WTC11 (cell line): Measurements from ENCODE around the gene GLRX. TPM values are rescaled to one million over a fixed set of nuclear protein-coding genes. Genes with fewer than 3 reads are reported as not detected.

ENCODE experiments used
- ATAC-seq: fragments of 200-7000 bp; cut with Tn5 transposase; 2 replicates; pipeline ENCODE4 v1.10.0; 2021; ENCODE audit warnings: mild to moderate bottlenecking, moderate library complexity
- CTCF ChIA-PET: fragments of 300-600 bp; sonication (Branson Sonifier 250); formaldehyde crosslinking; loops from one replicate; lab custom pipeline; 2021; ENCODE audit warnings: antibody characterized with exemption; lab: Charles Lee
- POLR2A ChIA-PET: fragments of 350-600 bp; sonication (Branson Sonifier 250); formaldehyde crosslinking; loops from one replicate; lab custom pipeline; 2021; ENCODE audit warnings: antibody characterized with exemption; lab: Charles Lee
- DNase-seq: peaks from one replicate; pipeline ENCODE4 v3.0.0; 2021; ENCODE audit warnings: low spot score
- H3K27ac Mint-ChIP-seq: 2 replicates; pipeline ENCODE4 v1.8.0; 2021; ENCODE audit warnings: mixed read lengths
- H3K27me3 Mint-ChIP-seq: 2 replicates; pipeline ENCODE4 v1.8.0; 2021; ENCODE audit warnings: low read depth, mild to moderate bottlenecking, moderate library complexity, mixed read lengths
- H3K36me3 Mint-ChIP-seq: 2 replicates; pipeline ENCODE4 v1.8.0; 2021; ENCODE audit warnings: mixed read lengths
- H3K4me1 Mint-ChIP-seq: 2 replicates; pipeline ENCODE4 v1.8.0; 2022; ENCODE audit warnings: mixed read lengths
- H3K4me3 Mint-ChIP-seq: 2 replicates; pipeline ENCODE4 v1.8.0; 2021; ENCODE audit warnings: mild to moderate bottlenecking, moderate library complexity, mixed read lengths
- H3K9me3 Mint-ChIP-seq: 2 replicates; pipeline ENCODE4 v1.8.0; 2021; ENCODE audit warnings: mixed read lengths
- ATF1 ChIP-seq: sonication (generic); formaldehyde crosslinking; IDR thresholded peaks from 2 replicates; pipeline ENCODE4 v1.8.1; 2023; ENCODE audit warnings: mild to moderate bottlenecking, moderate library complexity, missing genetic modification reagents
- CREM ChIP-seq: sonication (generic); formaldehyde crosslinking; IDR thresholded peaks from 2 replicates; pipeline ENCODE4 v1.8.1; 2022; ENCODE audit warnings: mild to moderate bottlenecking, missing genetic modification reagents, moderate library complexity
- FOXJ3 ChIP-seq: sonication (generic); formaldehyde crosslinking; IDR thresholded peaks from 2 replicates; pipeline ENCODE4 v1.9.0; 2021; ENCODE audit warnings: missing genetic modification reagents, mild to moderate bottlenecking, borderline replicate concordance
- FOXK1 ChIP-seq: sonication (generic); formaldehyde crosslinking; IDR thresholded peaks from 2 replicates; pipeline ENCODE4 v1.8.0; 2022; ENCODE audit warnings: mild to moderate bottlenecking, moderate library complexity, missing genetic modification reagents
- GABPB1 ChIP-seq: sonication (generic); formaldehyde crosslinking; IDR thresholded peaks from 2 replicates; pipeline ENCODE4 v1.8.1; 2023; ENCODE audit warnings: mild to moderate bottlenecking, missing genetic modification reagents
- IRF2 ChIP-seq: sonication (generic); formaldehyde crosslinking; IDR thresholded peaks from 2 replicates; pipeline ENCODE4 v1.8.0; 2022; ENCODE audit warnings: low read depth, missing genetic modification reagents, borderline replicate concordance
- JAZF1 ChIP-seq: fragments of 250-450 bp; sonication (Bioruptor Pico); IDR thresholded peaks from 2 replicates; pipeline ENCODE4 v1.9.0; 2021; ENCODE audit warnings: moderate library complexity, mild to moderate bottlenecking, inconsistent platforms
- MXD4 ChIP-seq: fragments of 250-450 bp; sonication (Bioruptor Pico); IDR thresholded peaks from 2 replicates; pipeline ENCODE4 v1.8.0; 2021; ENCODE audit warnings: mild to moderate bottlenecking, moderate library complexity, borderline replicate concordance
- NFYB ChIP-seq: sonication (generic); formaldehyde crosslinking; conservative IDR thresholded peaks from 2 replicates; pipeline ENCODE4 v1.8.0; 2022; ENCODE audit warnings: low read depth, missing genetic modification reagents
- NR1H2 ChIP-seq: sonication (generic); formaldehyde crosslinking; IDR thresholded peaks from 2 replicates; pipeline ENCODE4 v1.9.0; 2021; ENCODE audit warnings: mild to moderate bottlenecking, moderate library complexity, missing genetic modification reagents
- OVOL2 ChIP-seq: fragments of 250-450 bp; sonication (Bioruptor Pico); IDR thresholded peaks from 2 replicates; pipeline ENCODE4 v1.9.0; 2021; ENCODE audit warnings: mild to moderate bottlenecking, borderline replicate concordance
- SOX15 ChIP-seq: fragments of 250-450 bp; sonication (Bioruptor Pico); IDR thresholded peaks from 2 replicates; pipeline ENCODE4 v1.9.0; 2021; ENCODE audit warnings: mild to moderate bottlenecking
- TEAD4 ChIP-seq: sonication (generic); formaldehyde crosslinking; IDR thresholded peaks from 2 replicates; pipeline ENCODE4 v1.8.0; 2022; ENCODE audit warnings: mild to moderate bottlenecking, missing genetic modification reagents
- ZNF121 ChIP-seq: sonication (generic); formaldehyde crosslinking; IDR thresholded peaks from 2 replicates; pipeline ENCODE4 v1.8.0; 2023; ENCODE audit warnings: missing genetic modification reagents
- ZNF232 ChIP-seq: sonication (generic); formaldehyde crosslinking; IDR thresholded peaks from 2 replicates; pipeline ENCODE4 v1.8.0; 2022; ENCODE audit warnings: mild to moderate bottlenecking, missing genetic modification reagents
- total RNA-seq: library from RNA; stranded (reverse); gene quantifications from 3 replicates; pipeline ENCODE4 v1.2.3, GENCODE V29; 2021
- TF ChIP-seq, protein P1 (sequence below): sonication (generic); formaldehyde crosslinking; IDR thresholded peaks from 2 replicates; pipeline ENCODE4 v1.8.1; 2023; ENCODE audit warnings: mild to moderate bottlenecking, missing genetic modification reagents
- TF ChIP-seq, protein P2 (sequence below): fragments of 250-450 bp; sonication (Bioruptor Pico); IDR thresholded peaks from 2 replicates; pipeline ENCODE4 v1.9.0; 2021; ENCODE audit warnings: mild to moderate bottlenecking
- TF ChIP-seq, protein P3 (sequence below): sonication (generic); formaldehyde crosslinking; IDR thresholded peaks from 2 replicates; pipeline ENCODE4 v1.8.1; 2022; ENCODE audit warnings: mild to moderate bottlenecking, moderate library complexity, missing genetic modification reagents
- TF ChIP-seq, protein P4 (sequence below): sonication (generic); formaldehyde crosslinking; IDR thresholded peaks from 2 replicates; pipeline ENCODE4 v1.8.1; 2023; ENCODE audit warnings: mild to moderate bottlenecking, moderate library complexity, missing genetic modification reagents

The GLRX gene
- total RNA-seq, 1 experiment from 2014 or later = 15.9 TPM

DNA sequence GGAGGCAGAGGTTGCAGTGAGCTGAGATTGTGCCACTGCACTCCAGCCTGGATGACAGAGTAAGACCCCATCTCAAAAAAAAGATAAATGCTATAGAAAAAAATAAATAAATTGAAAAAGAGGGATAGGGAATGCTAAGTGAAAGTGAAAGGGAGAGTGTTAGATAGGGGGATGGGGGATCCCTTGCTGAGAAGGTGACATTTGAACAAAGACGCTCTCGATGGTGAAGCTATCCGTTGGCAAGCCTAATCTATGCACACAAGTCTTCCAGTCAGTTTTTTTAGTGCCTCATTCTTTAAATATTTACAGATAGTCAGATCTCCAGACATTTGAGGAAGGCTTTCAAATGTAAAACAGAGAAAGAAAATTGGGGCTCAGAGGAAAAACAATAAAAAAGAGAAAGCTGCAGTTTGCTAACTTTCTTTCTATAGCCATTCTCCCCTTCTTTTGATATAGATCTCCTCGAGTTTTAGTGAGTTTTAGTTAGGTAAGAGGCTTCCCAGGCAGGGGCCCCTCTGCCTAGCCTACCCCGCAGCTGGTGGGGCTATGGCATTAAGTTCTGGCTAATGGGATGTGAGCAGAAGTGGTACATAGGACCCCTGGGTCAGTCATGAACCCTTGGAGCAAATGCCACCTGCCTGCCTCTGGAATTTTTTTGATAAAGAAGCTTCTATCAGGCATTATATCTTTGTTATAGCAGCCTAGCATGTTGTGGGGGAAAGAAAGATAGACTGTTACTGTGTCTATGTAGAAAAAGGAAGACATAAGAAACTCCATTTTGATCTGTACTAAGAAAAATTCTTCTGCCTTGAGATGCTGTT is 12.0 kb downstream of the GLRX start:
- H3K4me3 Mint-ChIP-seq = no peak overlapping the region
- DNase-seq (no peak), ATAC-seq (peak; percentile 47)
- no peak overlapping the region for H3K27ac Mint-ChIP-seq
- H3K36me3 Mint-ChIP-seq = peaks cover 9% of the 10 kb centered on the region
- peaks cover 59% of the 10 kb centered on the region for H3K4me1 Mint-ChIP-seq
- CTCF ChIA-PET = interaction anchor here (1.1 to 2.3 kb wide), 2 partner anchors 12 to 29 kb away, joined by 3 to 12 read pairs; partner anchors contain the start of gene GLRX
- TF ChIP-seq MXD4 = no peak
- no peak for TF ChIP-seq SOX15 (CRISPR knock-in tag)
- TF ChIP-seq FOXJ3 (CRISPR knock-in tag) = no peak
- TF ChIP-seq ATF1 (CRISPR knock-in tag) = no peak
- TF ChIP-seq IRF2 (CRISPR knock-in tag) = no peak
- TF ChIP-seq NFYB (CRISPR knock-in tag) = no peak
- TF ChIP-seq, protein P1, sequence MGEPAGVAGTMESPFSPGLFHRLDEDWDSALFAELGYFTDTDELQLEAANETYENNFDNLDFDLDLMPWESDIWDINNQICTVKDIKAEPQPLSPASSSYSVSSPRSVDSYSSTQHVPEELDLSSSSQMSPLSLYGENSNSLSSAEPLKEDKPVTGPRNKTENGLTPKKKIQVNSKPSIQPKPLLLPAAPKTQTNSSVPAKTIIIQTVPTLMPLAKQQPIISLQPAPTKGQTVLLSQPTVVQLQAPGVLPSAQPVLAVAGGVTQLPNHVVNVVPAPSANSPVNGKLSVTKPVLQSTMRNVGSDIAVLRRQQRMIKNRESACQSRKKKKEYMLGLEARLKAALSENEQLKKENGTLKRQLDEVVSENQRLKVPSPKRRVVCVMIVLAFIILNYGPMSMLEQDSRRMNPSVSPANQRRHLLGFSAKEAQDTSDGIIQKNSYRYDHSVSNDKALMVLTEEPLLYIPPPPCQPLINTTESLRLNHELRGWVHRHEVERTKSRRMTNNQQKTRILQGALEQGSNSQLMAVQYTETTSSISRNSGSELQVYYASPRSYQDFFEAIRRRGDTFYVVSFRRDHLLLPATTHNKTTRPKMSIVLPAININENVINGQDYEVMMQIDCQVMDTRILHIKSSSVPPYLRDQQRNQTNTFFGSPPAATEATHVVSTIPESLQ (CRISPR knock-in tag) = no peak
- no peak for TF ChIP-seq ZNF121 (CRISPR knock-in tag)
- no peak for TF ChIP-seq NR1H2 (CRISPR knock-in tag)
- TF ChIP-seq CREM (CRISPR knock-in tag) = no peak
- TF ChIP-seq OVOL2 (CRISPR knock-in tag) = no peak
- TF ChIP-seq, protein P2, sequence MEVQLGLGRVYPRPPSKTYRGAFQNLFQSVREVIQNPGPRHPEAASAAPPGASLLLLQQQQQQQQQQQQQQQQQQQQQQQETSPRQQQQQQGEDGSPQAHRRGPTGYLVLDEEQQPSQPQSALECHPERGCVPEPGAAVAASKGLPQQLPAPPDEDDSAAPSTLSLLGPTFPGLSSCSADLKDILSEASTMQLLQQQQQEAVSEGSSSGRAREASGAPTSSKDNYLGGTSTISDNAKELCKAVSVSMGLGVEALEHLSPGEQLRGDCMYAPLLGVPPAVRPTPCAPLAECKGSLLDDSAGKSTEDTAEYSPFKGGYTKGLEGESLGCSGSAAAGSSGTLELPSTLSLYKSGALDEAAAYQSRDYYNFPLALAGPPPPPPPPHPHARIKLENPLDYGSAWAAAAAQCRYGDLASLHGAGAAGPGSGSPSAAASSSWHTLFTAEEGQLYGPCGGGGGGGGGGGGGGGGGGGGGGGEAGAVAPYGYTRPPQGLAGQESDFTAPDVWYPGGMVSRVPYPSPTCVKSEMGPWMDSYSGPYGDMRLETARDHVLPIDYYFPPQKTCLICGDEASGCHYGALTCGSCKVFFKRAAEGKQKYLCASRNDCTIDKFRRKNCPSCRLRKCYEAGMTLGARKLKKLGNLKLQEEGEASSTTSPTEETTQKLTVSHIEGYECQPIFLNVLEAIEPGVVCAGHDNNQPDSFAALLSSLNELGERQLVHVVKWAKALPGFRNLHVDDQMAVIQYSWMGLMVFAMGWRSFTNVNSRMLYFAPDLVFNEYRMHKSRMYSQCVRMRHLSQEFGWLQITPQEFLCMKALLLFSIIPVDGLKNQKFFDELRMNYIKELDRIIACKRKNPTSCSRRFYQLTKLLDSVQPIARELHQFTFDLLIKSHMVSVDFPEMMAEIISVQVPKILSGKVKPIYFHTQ = no peak
- TF ChIP-seq GABPB1 (CRISPR knock-in tag) = no peak
- TF ChIP-seq ZNF232 (CRISPR knock-in tag) = no peak
- no peak for TF ChIP-seq FOXK1 (CRISPR knock-in tag)
- no peak for TF ChIP-seq TEAD4 (CRISPR knock-in tag)
- TF ChIP-seq, protein P3, sequence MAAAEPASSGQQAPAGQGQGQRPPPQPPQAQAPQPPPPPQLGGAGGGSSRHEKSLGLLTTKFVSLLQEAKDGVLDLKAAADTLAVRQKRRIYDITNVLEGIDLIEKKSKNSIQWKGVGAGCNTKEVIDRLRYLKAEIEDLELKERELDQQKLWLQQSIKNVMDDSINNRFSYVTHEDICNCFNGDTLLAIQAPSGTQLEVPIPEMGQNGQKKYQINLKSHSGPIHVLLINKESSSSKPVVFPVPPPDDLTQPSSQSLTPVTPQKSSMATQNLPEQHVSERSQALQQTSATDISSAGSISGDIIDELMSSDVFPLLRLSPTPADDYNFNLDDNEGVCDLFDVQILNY (CRISPR knock-in tag) = no peak
- TF ChIP-seq JAZF1 (CRISPR knock-in tag) = no peak
- TF ChIP-seq, all 79 proteins: peak for 0
- POLR2A ChIA-PET = interaction anchor here (2.1 kb wide), 1 partner anchor 12 kb away, joined by 11 read pairs; the partner anchor contains the start of gene GLRX
- Mint-ChIP-seq H3K9me3 (no peaks in the 10 kb centered on the region; the same call in 1 of the 2 replicates), H3K27me3 (no peaks in the 10 kb centered on the region)

DNA sequence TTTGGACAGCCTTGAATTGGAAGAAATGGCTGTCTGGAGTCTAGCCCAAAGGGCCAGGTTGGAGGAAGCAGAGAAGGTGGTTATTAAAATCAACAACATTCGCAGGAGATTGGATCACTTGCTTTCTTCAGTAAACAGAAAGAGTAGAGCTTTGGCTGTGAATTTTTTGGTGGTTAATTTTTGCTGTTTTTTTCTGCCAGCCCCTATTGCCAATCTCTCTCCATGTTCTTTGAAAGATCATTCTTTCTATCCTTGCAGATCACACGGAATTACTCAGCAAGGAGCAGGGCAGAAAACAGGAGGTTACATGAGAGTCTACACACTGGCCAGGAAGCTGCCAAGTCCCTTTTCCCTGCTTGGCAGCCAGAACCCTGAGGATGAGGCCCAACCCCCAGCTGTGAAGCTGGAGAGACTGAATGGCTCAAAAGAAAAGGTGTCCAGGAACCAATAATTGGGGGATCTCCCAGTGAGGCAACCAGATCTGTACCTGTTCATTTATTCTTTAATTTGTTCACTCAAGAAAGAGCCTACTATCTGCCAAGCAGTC is 13.0 kb downstream of the GLRX start:
- TF ChIP-seq, protein P4, sequence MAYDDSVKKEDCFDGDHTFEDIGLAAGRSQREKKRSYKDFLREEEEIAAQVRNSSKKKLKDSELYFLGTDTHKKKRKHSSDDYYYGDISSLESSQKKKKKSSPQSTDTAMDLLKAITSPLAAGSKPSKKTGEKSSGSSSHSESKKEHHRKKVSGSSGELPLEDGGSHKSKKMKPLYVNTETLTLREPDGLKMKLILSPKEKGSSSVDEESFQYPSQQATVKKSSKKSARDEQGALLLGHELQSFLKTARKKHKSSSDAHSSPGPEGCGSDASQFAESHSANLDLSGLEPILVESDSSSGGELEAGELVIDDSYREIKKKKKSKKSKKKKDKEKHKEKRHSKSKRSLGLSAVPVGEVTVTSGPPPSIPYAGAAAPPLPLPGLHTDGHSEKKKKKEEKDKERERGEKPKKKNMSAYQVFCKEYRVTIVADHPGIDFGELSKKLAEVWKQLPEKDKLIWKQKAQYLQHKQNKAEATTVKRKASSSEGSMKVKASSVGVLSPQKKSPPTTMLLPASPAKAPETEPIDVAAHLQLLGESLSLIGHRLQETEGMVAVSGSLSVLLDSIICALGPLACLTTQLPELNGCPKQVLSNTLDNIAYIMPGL (CRISPR knock-in tag) = no peak
- peaks cover 8% of the 10 kb centered on the region for H3K36me3 Mint-ChIP-seq
- ATAC-seq (no peak; the same call in 1 of the 2 replicates), DNase-seq (no peak)
- no peak overlapping the region for H3K4me3 Mint-ChIP-seq
- ChIA-PET POLR2A (interaction anchor here (2.1 kb wide), 1 partner anchor 13 kb away, joined by 11 read pairs; the partner anchor contains the start of gene GLRX), CTCF (interaction anchor here (1.1 to 2.3 kb wide), 2 partner anchors 13 to 28 kb away, joined by 3 to 12 read pairs; partner anchors contain the start of gene GLRX)
- H3K27me3 Mint-ChIP-seq = no peaks in the 10 kb centered on the region
- H3K9me3 Mint-ChIP-seq = peaks cover 8% of the 10 kb centered on the region
- H3K27ac Mint-ChIP-seq = no peak overlapping the region
- H3K4me1 Mint-ChIP-seq = peaks cover 49% of the 10 kb centered on the region
